ENCODE data around the gene GLI3.

GRCh38 chr7:41994036-41994745, 242.8 kb downstream of the GLI3 start:
- TF ChIP-seq CBX3 (IDR thresholded peaks at IDR 0.05; ENCODE audit: borderline replicate concordance, low read depth) (no peak), RB1 (IDR thresholded peaks at IDR 0.05; ENCODE audit: borderline replicate concordance) (no peak), HCFC1 (IDR thresholded peaks at IDR 0.05; ENCODE audit: low read length) (no peak), NFYA (IDR thresholded peaks at IDR 0.05; ENCODE audit: borderline replicate concordance, low read depth, low read length) (no peak), CBX5 (IDR thresholded peaks at IDR 0.05; ENCODE audit: low read depth) (no peak), CTCF (IDR thresholded peaks at IDR 0.05 in 2 of 3, conservative IDR thresholded peaks at IDR 0.05 in 1 of 3; ENCODE audit: control insufficient read depth in 2 of 3, extremely low read depth in 1 of 3, insufficient read depth in 1 of 3, low read depth in 3 of 3, low read length in 3 of 3) (no peak), ZZZ3 (IDR thresholded peaks at IDR 0.05; ENCODE audit: control insufficient read depth, insufficient read length, low read depth) (no peak), EGR1 (IDR thresholded peaks at IDR 0.05; ENCODE audit: borderline replicate concordance in 1 of 2, low read depth in 2 of 2, low read length in 2 of 2) (no peak), MAX (IDR thresholded peaks at IDR 0.05; ENCODE audit: low read depth, low read length) (no peak), ESRRA (IDR thresholded peaks at IDR 0.05; ENCODE audit: low read length) (no peak)

Measured in GM12878 (cell line).